Loucy (cell line): ENCODE data around the gene STX7.

ENCODE experiments used
- H2AFZ ChIP-seq: fragments of 200-600 bp; sonication (generic); 2 replicates; pipeline ENCODE4 v1.6.0; 2016; ENCODE audit warnings: antibody characterized with exemption, mild to moderate bottlenecking, low read length, moderate library complexity
- H3F3A ChIP-seq: fragments of 200-600 bp; 2 replicates; pipeline ENCODE4 v1.6.0; 2016; ENCODE audit warnings: antibody characterized with exemption, low read depth, mild to moderate bottlenecking
- H3K27me3 ChIP-seq: fragments of 200-600 bp; sonication (generic); 2 replicates; pipeline ENCODE4 v1.6.1; 2014; ENCODE audit warnings: low read length, mild to moderate bottlenecking; ENCODE audit not compliant: insufficient read depth, poor library complexity, severe bottlenecking
- H3K36me3 ChIP-seq: fragments of 200-600 bp; sonication (generic); 2 replicates; pipeline ENCODE4 v1.6.1; 2016; ENCODE audit warnings: low read length; ENCODE audit not compliant: insufficient read depth
- H3K4me1 ChIP-seq: fragments of 200-600 bp; sonication (generic); 2 replicates; pipeline ENCODE4 v1.5.1; 2014; ENCODE audit warnings: low read length, mild to moderate bottlenecking; ENCODE audit not compliant: insufficient read depth, poor library complexity, severe bottlenecking
- H3K4me2 ChIP-seq: fragments of 200-600 bp; sonication (generic); 2 replicates; pipeline ENCODE4 v1.6.0; 2014; ENCODE audit warnings: antibody characterized with exemption, low read length, low read depth, mild to moderate bottlenecking; ENCODE audit not compliant: poor library complexity, severe bottlenecking
- H3K4me3 ChIP-seq: fragments of 200-600 bp; sonication (generic); 2 replicates; pipeline ENCODE4 v1.5.1; 2014; ENCODE audit warnings: low read length, mild to moderate bottlenecking, mixed read lengths; ENCODE audit not compliant: poor library complexity, severe bottlenecking
- H3K79me2 ChIP-seq: fragments of 200-600 bp; sonication (generic); 2 replicates; pipeline ENCODE4 v1.6.1; 2014; ENCODE audit warnings: low read length; ENCODE audit not compliant: insufficient read depth
- H3K9ac ChIP-seq: fragments of 200-600 bp; sonication (generic); 2 replicates; pipeline ENCODE4 v1.6.0; 2014; ENCODE audit warnings: mild to moderate bottlenecking, low read depth, low read length, moderate library complexity; ENCODE audit not compliant: poor library complexity, severe bottlenecking
- H3K9me2 ChIP-seq: fragments of 200-600 bp; sonication (generic); replicated peaks from 2 replicates; pipeline ENCODE4 v1.6.1; 2016; ENCODE audit warnings: low read depth, low read length, mixed read lengths
- H3K9me3 ChIP-seq: fragments of 200-600 bp; sonication (generic); 2 replicates; pipeline ENCODE4 v1.6.1; 2014; ENCODE audit warnings: mild to moderate bottlenecking, antibody characterized with exemption, low read length, low read depth; ENCODE audit not compliant: insufficient read depth
- H4K20me1 ChIP-seq: fragments of 200-600 bp; sonication (generic); 2 replicates; pipeline ENCODE4 v1.6.0; 2014; ENCODE audit warnings: antibody characterized with exemption, low read length, mild to moderate bottlenecking; ENCODE audit not compliant: insufficient read depth, poor library complexity, severe bottlenecking
- EZH2phosphoT487 ChIP-seq: fragments of 200-600 bp; IDR thresholded peaks from 2 replicates; pipeline ENCODE4 v1.6.1; 2018; ENCODE audit warnings: antibody characterized with exemption, mild to moderate bottlenecking, moderate library complexity, borderline replicate concordance
- TF ChIP-seq, protein P1 (sequence below): fragments of 200-600 bp; sonication (generic); conservative IDR thresholded peaks from 2 replicates; pipeline ENCODE4 v1.5.1; 2014; ENCODE audit warnings: mild to moderate bottlenecking, antibody characterized with exemption, low read length

STX7 gene

DNA sequence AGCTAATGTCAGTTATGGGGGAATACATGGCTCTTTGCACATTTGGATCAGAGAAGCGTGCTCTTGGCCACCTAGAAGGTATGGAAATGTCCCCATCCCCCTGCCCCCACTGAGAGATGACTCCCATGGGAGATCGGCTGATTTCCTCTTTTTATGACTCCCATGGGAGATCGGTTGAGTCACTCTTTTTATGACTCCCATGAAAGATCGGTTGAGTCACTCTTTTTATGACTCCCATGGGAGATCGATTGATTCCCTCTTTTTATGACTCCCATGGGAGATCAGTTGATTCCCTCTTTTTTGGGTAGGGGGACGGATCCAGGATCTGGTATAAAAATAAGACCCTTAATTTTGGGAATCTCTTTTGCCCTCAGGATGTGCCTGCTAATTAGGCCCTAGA is 14.9 kb upstream of the STX7 start:
- Histone ChIP-seq H3K27me3 (no peaks in the 10 kb centered on the region), H3K4me3 (no peak overlapping the region), H3K4me2 (no peak overlapping the region), H3F3A (no peaks in the 10 kb centered on the region), H3K4me1 (no peaks in the 10 kb centered on the region), H3K9ac (no peak overlapping the region), H3K79me2 (no peaks in the 10 kb centered on the region), H4K20me1 (no peaks in the 10 kb centered on the region), H2AFZ (no peak overlapping the region), H3K9me2 (no peaks in the 10 kb centered on the region), H3K9me3 (no peaks in the 10 kb centered on the region), H3K36me3 (no peaks in the 10 kb centered on the region)
- TF ChIP-seq, protein P1, sequence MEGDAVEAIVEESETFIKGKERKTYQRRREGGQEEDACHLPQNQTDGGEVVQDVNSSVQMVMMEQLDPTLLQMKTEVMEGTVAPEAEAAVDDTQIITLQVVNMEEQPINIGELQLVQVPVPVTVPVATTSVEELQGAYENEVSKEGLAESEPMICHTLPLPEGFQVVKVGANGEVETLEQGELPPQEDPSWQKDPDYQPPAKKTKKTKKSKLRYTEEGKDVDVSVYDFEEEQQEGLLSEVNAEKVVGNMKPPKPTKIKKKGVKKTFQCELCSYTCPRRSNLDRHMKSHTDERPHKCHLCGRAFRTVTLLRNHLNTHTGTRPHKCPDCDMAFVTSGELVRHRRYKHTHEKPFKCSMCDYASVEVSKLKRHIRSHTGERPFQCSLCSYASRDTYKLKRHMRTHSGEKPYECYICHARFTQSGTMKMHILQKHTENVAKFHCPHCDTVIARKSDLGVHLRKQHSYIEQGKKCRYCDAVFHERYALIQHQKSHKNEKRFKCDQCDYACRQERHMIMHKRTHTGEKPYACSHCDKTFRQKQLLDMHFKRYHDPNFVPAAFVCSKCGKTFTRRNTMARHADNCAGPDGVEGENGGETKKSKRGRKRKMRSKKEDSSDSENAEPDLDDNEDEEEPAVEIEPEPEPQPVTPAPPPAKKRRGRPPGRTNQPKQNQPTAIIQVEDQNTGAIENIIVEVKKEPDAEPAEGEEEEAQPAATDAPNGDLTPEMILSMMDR: no peak
- no peak for TF ChIP-seq EZH2phosphoT487

DNA sequence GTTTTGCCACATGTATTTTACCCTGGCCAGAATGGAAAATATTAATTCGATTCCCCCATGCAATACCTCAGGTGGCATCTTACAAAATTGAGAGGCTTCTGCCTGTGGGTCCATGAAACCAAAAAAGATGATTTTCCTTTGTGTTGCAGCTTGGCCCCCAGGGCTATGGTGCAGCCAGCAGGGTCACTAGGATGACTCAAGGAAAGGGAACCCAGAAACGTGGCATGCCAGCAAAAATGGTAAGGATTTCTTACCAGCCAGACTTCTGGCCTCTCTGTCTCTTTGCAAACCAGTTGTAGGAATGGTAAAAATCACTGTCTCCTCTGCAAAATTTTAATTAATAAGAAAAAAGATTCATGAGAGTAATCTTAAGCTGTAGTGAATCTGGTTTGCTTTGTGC is 13.5 kb upstream of the STX7 start:
- no peaks in the 10 kb centered on the region for H3K79me2 ChIP-seq
- no peaks in the 10 kb centered on the region for H3K9me3 ChIP-seq
- H2AFZ ChIP-seq: no peak overlapping the region
- H3K9me2 ChIP-seq: no peaks in the 10 kb centered on the region
- no peaks in the 10 kb centered on the region for H4K20me1 ChIP-seq
- TF ChIP-seq EZH2phosphoT487: no peak
- TF ChIP-seq, protein P1: no peak
- H3F3A ChIP-seq: no peaks in the 10 kb centered on the region
- H3K27me3 ChIP-seq: no peaks in the 10 kb centered on the region
- H3K9ac ChIP-seq: no peak overlapping the region
- no peak overlapping the region for H3K4me3 ChIP-seq
- H3K4me2 ChIP-seq: no peak overlapping the region
- H3K36me3 ChIP-seq: no peaks in the 10 kb centered on the region
- H3K4me1 ChIP-seq: no peaks in the 10 kb centered on the region

GRCh38 chr6:132525866-132526265 is 12.9 kb upstream of the STX7 start:
- H3K27me3 ChIP-seq: no peaks in the 10 kb centered on the region
- H3K36me3 ChIP-seq: no peaks in the 10 kb centered on the region
- H4K20me1 ChIP-seq: no peaks in the 10 kb centered on the region
- TF ChIP-seq, protein P1: no peak
- no peak for TF ChIP-seq EZH2phosphoT487
- no peaks in the 10 kb centered on the region for H3K9me2 ChIP-seq
- no peak overlapping the region for H3K9ac ChIP-seq
- no peak overlapping the region for H3K4me3 ChIP-seq
- no peaks in the 10 kb centered on the region for H3K4me1 ChIP-seq
- H2AFZ ChIP-seq: no peak overlapping the region
- no peaks in the 10 kb centered on the region for H3F3A ChIP-seq
- H3K79me2 ChIP-seq: no peaks in the 10 kb centered on the region
- H3K9me3 ChIP-seq: no peaks in the 10 kb centered on the region
- H3K4me2 ChIP-seq: no peak overlapping the region
